Mammary epithelial cell (primary cell): Measurements from ENCODE around the gene FMNL1.

Source experiments
- EZH2 ChIP-seq: IDR thresholded peaks from 2 replicates; pipeline ENCODE4 v1.6.1; 2012; ENCODE audit warnings: low read length, inconsistent platforms, borderline replicate concordance
- TF ChIP-seq, protein P1 (sequence below), 2 donors: IDR thresholded peaks in 1 of 2; conservative IDR thresholded peaks in 1 of 2; 2 replicates each; pipeline ENCODE4 v1.5.1; 2011 to 2012; ENCODE audit warnings: inconsistent platforms in 2 of 2, low read length in 2 of 2, mild to moderate bottlenecking in 2 of 2, control low read depth in 1 of 2, low read depth in 1 of 2; ENCODE audit not compliant: insufficient read depth in 1 of 2; ENCODE audit errors: extremely low read depth in 1 of 2

DNA sequence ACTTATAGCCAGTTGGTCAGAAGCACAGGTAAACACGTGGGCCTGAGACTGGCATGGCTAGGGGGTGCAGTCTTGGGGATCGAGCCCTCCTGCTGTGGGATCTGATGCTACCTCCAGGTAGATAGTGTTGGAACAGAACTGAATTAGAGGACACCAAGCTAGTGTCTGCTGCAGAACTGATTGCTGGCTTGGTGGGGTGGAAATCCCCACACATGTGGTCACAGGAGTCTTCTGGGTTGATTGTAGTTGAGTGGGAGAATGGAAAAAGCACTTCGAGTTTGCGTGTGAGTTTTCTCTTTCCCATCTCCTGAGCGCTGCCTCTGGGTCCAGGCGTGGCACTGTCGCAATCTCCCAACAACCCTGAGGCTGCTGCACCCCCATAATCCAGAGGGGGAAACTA, 48.2 kb downstream of the FMNL1 start:
- TF ChIP-seq, protein P1, sequence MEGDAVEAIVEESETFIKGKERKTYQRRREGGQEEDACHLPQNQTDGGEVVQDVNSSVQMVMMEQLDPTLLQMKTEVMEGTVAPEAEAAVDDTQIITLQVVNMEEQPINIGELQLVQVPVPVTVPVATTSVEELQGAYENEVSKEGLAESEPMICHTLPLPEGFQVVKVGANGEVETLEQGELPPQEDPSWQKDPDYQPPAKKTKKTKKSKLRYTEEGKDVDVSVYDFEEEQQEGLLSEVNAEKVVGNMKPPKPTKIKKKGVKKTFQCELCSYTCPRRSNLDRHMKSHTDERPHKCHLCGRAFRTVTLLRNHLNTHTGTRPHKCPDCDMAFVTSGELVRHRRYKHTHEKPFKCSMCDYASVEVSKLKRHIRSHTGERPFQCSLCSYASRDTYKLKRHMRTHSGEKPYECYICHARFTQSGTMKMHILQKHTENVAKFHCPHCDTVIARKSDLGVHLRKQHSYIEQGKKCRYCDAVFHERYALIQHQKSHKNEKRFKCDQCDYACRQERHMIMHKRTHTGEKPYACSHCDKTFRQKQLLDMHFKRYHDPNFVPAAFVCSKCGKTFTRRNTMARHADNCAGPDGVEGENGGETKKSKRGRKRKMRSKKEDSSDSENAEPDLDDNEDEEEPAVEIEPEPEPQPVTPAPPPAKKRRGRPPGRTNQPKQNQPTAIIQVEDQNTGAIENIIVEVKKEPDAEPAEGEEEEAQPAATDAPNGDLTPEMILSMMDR (conservative IDR thresholded peaks at IDR 0.05 in 1 of 2, IDR thresholded peaks at IDR 0.05 in 1 of 2; ENCODE audit: extremely low read depth in 1 of 2, insufficient read depth in 1 of 2, low read depth in 1 of 2, low read length in 2 of 2), result no peak
- no peak for TF ChIP-seq EZH2
